T-helper 2 cell treated with Interferon-gamma antibody and Interleukin-4, amounts not matched to agents 5 μg/mL and 100 μg/mL, for 36 hours (primary cell): ENCODE measurements around the gene DNAJC21.
"Not testable (repeated sequence)": the region's sequence is repeated elsewhere in the genome, so short reads cannot be mapped to it uniquely, and the experiment has no call there.

Experiments used
- DNase-seq: peaks from one replicate; pipeline ENCODE4 v3.0.0; 2021; ENCODE audit warnings: low spot score
- H3K27ac Mint-ChIP-seq: one replicate; pipeline ENCODE4 v1.8.0; 2021; ENCODE audit warnings: mild to moderate bottlenecking, mixed read lengths
- H3K27me3 Mint-ChIP-seq: one replicate; pipeline ENCODE4 v1.8.0; 2021; ENCODE audit warnings: low read depth, mixed read lengths
- H3K36me3 Mint-ChIP-seq: one replicate; pipeline ENCODE4 v1.8.0; 2021; ENCODE audit warnings: low read depth, mixed read lengths
- H3K4me1 Mint-ChIP-seq: one replicate; pipeline ENCODE4 v1.8.0; 2021; ENCODE audit warnings: low read depth, mixed read lengths
- H3K4me3 Mint-ChIP-seq: one replicate; pipeline ENCODE4 v1.8.0; 2022; ENCODE audit warnings: mild to moderate bottlenecking, moderate library complexity, mixed read lengths
- H3K9me3 Mint-ChIP-seq: one replicate; pipeline ENCODE4 v1.8.0; 2021; ENCODE audit warnings: mixed read lengths

The DNAJC21 gene

DNA sequence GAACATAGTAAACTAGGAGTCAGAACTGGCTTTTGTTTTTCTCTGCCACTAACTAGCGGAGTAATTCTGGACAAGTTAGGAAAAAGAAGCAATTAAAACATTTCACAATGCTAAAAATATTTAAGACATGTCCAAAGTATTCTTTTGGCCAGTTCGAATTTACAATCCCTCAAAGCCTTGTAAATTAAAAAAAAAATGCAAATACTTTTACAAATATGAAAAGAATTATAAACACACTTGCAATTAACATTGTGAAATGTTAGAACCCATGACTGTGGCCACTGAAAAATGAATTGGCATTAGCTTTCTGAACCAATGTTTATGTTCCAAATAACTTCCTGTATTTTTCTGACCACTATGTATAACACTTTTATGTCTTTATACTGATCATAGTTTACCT is 16.3 kb upstream of the DNAJC21 start:
- Mint-ChIP-seq H3K27ac (no peak overlapping the region), H3K27me3 (no peaks in the 10 kb centered on the region), H3K36me3 (peaks cover 45% of the 10 kb centered on the region), H3K4me1 (peaks cover 20% of the 10 kb centered on the region), H3K9me3 (no peaks in the 10 kb centered on the region), H3K4me3 (no peak overlapping the region)
- DNase-seq = no peak

DNA sequence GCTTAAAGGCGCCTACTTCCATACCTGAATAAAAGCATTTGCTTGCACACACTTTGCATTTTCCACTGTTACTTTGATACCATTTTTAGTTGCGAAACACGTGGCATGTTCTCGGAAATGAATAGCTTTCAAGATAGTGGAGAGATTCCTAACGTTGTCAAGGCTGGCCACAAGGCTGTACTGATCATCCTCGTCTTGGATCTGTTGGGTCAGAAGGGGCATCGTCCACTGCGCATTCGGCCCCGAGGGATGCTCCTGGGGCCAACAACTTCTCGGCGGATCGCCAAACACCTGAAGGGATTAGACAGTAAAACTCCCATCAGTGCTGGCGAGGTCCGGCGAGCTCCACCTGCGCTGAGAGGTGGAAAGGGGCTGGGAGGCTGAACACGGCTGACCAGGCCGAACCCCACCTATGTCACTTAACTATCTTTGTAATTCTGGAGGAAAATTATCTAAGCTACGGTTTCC is 14.7 kb upstream of the DNAJC21 start:
- Mint-ChIP-seq H3K27ac (no peak overlapping the region), H3K9me3 (no peaks in the 10 kb centered on the region), H3K36me3 (peaks cover 36% of the 10 kb centered on the region), H3K4me3 (no peak overlapping the region), H3K4me1 (peaks cover 22% of the 10 kb centered on the region), H3K27me3 (no peaks in the 10 kb centered on the region)
- DNase-seq = peak; percentile 16

DNA sequence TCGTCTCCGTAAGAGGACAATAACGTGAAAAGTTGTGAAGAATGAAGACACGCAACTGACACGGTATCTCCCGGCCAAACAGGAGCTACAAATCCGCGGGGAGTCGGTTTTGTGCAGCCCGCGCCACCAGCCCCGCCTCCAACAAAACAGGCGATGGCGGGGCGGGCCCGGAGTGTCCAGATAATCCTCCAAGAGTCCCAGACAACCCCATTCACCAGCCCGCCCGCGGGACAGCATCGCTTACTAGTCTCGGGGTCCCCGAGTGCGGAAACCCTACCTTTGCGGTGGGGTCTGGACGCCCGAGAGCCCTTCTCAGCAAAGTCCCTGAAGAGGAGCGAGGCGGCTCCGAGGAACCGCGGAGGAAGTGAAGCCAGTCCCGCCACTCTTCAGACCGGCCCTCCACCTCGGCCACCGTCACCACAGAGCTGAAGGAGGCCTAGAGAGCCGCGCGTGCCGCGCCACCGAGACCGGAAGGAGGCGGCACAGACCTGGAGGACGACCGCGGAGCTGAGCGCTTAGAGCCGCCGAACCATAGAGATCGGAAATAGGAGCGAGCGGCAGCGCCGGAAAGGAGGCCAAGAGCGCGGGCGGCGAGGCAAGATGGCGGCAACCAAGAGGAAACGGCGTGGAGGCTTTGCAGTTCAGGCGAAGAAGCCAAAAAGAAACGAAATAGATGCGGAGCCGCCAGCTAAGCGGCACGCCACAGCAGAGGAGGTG is 14.1 kb upstream of the DNAJC21 start, which contains the start of the genes BRIX1 and RAD1:
Gene BRIX1, plus strand, starts transcription at position 573 of the 717 bp plus-strand sequence. Its CDS starts 28 bp downstream, at position 601.
Gene RAD1, minus strand, starts transcription at position 366 of the 717 bp plus-strand sequence. CDS start 612 bp downstream, outside the sequence.
- H3K9me3 Mint-ChIP-seq = no peaks in the 10 kb centered on the region
- H3K27ac Mint-ChIP-seq = no peak within 1 kb of the TSS
- H3K4me3 Mint-ChIP-seq = no peak within 1 kb of the TSS
- H3K27me3 Mint-ChIP-seq = no peaks in the 10 kb centered on the region
- H3K4me1 Mint-ChIP-seq = peaks cover 22% of the 10 kb centered on the region
- DNase-seq = peak; percentile 97
- H3K36me3 Mint-ChIP-seq = peaks cover 33% of the 10 kb centered on the region

DNA sequence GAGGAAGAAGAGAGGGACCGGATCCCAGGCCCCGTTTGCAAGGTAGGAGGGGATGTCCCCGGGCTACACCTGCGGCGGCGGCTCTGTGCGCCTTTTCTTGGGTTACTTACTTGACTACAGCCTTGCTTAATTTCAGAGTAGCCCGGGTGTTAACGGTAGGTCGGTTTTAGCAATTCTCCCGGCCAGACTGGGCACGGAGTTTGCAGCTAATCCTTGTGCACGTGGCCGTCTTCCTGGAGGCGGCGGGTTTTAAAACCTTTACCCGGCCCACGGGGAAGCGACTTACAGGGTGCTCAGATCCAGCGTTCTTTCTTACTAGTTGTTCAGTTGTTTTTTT is 13.5 kb upstream of the DNAJC21 start:
- no peaks in the 10 kb centered on the region for H3K9me3 Mint-ChIP-seq
- H3K27me3 Mint-ChIP-seq = no peaks in the 10 kb centered on the region
- H3K4me1 Mint-ChIP-seq = peaks cover 24% of the 10 kb centered on the region
- H3K27ac Mint-ChIP-seq = no peak overlapping the region
- no peak for DNase-seq
- no peak overlapping the region for H3K4me3 Mint-ChIP-seq
- peaks cover 34% of the 10 kb centered on the region for H3K36me3 Mint-ChIP-seq

DNA sequence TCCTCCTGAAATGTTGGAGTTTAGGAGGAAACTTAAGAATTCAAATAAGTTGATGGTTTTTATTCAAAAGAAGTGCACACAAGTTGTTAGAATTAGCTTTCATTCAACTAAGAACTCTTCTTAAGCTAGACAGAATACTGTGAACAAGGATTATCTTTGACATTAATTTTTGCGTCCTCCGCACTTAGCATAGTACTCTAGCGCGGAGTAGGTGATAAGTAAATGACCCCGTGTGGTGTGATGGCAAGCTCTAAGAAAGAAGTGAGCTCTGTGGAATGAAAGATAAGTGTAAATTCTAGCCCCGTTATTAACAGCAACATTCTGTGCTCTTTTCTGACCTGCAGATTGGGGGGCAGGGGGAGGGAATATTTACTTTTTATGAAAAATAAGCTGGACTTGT is 12.8 kb upstream of the DNAJC21 start:
- Mint-ChIP-seq H3K27ac (no peak overlapping the region), H3K9me3 (no peaks in the 10 kb centered on the region), H3K27me3 (no peaks in the 10 kb centered on the region), H3K4me3 (no peak overlapping the region), H3K4me1 (peaks cover 22% of the 10 kb centered on the region), H3K36me3 (peaks cover 30% of the 10 kb centered on the region)
- DNase-seq = no peak

DNA sequence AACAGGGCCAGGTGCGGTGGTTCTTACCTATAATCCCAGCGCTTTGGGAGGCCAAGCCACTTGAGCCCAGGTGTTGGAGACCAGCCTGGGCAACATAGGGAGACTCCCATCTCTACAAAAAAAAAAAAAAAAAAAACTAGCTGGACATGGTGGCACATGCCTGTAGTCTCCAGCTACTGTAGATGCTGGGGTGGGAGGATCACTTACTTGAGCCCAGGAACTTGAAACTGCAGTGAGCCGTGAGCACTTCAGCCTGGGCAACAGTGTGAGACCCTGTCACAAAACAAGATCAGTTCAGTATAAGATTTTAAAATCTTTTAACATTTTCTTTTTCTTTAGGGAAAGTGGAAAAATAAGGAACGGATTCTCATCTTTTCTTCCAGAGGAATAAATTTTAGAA is 11.3 kb upstream of the DNAJC21 start:
- H3K9me3 Mint-ChIP-seq = no peaks in the 10 kb centered on the region
- peaks cover 30% of the 10 kb centered on the region for H3K36me3 Mint-ChIP-seq
- peaks cover 25% of the 10 kb centered on the region for H3K4me1 Mint-ChIP-seq
- H3K4me3 Mint-ChIP-seq = no peak overlapping the region
- no peak for DNase-seq
- no peaks in the 10 kb centered on the region for H3K27me3 Mint-ChIP-seq
- H3K27ac Mint-ChIP-seq = peak overlapping the region; percentile 61

DNA sequence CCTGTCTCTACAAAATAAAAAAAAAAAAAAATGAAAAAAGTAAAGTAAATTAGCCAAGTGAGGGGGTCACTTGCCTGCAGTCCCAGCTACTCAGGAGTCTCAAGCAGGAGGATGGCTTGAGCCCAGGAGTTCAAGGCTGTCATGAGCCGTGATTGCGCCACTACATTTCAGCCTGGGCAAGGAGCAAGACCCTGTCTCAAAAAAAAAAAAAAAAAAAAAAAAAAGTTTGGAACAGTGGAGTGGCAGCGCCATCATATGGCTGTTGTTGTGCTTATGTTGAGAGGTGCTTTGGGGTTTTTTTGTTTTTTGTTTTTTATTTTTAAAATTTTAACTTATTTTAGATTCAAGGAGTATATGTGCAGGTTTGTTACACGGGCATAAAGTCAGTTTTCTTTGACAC is 10.3 kb upstream of the DNAJC21 start:
- Mint-ChIP-seq H3K27ac (no peak overlapping the region), H3K4me1 (peaks cover 27% of the 10 kb centered on the region), H3K27me3 (no peaks in the 10 kb centered on the region), H3K9me3 (no peaks in the 10 kb centered on the region), H3K36me3 (peaks cover 33% of the 10 kb centered on the region), H3K4me3 (no peak overlapping the region)
- no peak for DNase-seq

DNA sequence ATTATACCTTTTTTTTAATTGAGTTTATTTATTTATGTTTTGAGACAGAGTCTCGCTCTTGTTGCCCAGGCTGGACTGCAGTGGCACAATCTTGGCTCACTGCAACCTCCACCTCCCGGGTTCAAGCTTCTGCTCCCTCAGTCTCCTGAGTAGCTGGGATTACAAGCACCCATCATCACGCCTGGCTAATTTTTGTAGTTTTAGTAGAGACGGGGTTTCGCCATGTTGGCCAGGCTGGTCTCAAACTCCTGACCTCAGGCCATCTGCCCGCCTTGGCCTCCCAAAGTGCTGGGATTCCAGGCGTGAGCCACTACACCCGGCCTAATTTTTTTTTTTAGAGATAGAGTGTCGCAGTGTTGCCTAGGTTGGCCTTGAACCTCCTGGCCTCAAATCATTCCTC is 6.1 kb upstream of the DNAJC21 start:
- Mint-ChIP-seq H3K4me1 (peaks cover 25% of the 10 kb centered on the region), H3K36me3 (peaks cover 45% of the 10 kb centered on the region), H3K27ac (peak overlapping the region; percentile 73)
- not testable (repeated sequence) for H3K9me3 Mint-ChIP-seq, H3K4me3 Mint-ChIP-seq, H3K27me3 Mint-ChIP-seq, DNase-seq

DNA sequence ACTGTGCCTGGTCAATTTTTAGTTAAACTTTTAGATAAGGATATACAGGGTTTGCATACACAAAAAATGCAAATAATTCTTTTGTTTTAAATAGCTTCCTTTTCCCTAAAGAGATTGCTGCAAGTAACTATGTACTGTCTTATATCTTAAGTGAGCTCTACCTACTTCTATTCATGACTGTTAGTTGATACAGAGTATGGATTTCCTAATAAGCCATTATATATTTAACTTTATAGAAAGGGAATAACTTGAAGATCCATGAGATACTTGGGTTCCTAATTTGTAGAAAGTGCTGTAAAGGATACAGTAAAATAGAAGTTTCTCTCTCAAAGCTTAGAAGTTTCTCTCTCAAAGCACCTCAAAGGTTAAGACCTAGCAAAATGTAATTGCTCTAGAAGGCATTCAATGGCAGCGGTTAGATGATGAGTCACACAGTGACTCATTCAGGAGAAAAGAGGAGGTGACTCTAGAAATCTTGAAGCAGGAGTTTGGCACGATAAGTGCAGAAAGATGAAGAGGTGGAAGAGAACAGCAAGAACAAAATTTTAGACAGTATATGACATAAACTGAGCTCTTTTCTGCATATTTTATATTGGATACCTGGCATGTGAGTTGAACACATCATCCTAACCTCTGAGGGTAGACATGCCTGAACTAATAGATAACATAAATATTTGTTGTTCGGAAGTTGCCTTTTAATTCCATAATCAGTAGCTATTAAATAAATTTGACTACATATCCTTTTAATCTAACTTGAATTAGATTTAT is 5.5 kb upstream of the DNAJC21 start:
- peak; percentile 60 for DNase-seq
- Mint-ChIP-seq H3K27ac (peak overlapping the region; percentile 73), H3K4me3 (peak overlapping the region; percentile 52), H3K4me1 (peaks cover 25% of the 10 kb centered on the region), H3K36me3 (peaks cover 44% of the 10 kb centered on the region), H3K9me3 (no peaks in the 10 kb centered on the region), H3K27me3 (no peaks in the 10 kb centered on the region)

DNA sequence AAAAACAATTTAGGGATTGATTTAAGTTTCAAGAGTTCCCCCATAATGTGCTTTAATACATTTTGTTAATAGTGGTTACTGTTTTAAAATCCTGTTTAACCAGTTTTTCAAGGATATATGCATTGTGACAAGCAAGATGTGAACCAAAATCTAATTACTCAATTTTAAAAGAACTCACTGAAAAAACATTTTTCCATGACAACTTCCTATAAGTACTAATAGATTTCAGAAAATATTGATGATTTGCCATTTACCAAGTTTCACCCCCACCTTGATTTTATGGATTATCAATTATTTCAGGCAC is 4.9 kb upstream of the DNAJC21 start:
- H3K27me3 Mint-ChIP-seq = no peaks in the 10 kb centered on the region
- no peak overlapping the region for H3K4me3 Mint-ChIP-seq
- peaks cover 44% of the 10 kb centered on the region for H3K36me3 Mint-ChIP-seq
- peak overlapping the region; percentile 57 for H3K27ac Mint-ChIP-seq
- peaks cover 28% of the 10 kb centered on the region for H3K4me1 Mint-ChIP-seq
- H3K9me3 Mint-ChIP-seq = no peaks in the 10 kb centered on the region
- no peak for DNase-seq

DNA sequence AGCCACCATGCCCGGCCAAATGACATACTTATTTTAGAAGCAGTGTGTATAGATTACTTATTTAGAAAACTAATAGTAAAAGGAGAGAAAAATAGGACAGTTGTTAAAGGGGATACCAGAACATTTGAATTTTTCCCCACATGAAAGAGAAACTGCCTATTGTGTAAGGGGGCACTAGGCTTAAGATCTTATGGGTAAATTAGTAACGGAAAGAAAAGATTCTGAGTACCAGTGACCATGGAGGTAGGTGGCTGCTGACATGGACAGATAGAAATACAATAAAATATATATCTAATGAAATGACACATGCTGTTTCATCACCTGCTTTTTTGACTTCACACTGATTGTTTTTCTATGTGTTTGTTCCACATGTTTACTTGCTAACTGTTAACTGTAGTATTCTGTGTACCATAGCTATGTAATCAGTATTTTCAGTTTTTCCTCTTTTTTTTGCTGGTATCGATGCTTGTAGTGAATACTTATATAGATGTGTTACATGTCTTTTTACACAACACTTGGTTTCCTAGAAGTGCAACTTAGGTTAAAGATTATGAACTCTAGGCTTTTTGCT is 3.0 kb upstream of the DNAJC21 start:
- Mint-ChIP-seq H3K27ac (no peak overlapping the region), H3K27me3 (no peaks in the 10 kb centered on the region), H3K36me3 (peaks cover 38% of the 10 kb centered on the region), H3K9me3 (no peaks in the 10 kb centered on the region), H3K4me1 (peaks cover 36% of the 10 kb centered on the region), H3K4me3 (no peak overlapping the region)
- DNase-seq = no peak

DNA sequence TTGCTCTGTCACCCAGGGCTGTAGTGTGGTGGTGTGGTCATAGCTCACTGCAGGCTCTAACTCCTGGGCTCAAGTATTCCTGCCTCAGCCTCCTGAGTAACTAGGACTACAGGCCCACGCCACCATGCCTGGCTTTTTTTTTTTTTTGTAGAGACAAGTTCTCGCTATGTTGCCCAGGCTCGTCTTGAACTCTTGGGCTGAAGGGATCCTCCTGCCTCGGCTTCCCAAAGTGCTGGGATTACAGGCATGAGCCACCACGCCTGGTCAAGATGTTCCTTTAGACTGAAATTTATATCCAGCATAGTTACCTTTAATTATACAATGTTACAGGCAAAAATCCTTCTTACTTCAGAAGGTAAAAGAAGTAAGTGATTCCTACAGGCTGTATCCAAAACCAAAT is 1.6 kb upstream of the DNAJC21 start:
- H3K27me3 Mint-ChIP-seq = no peaks in the 10 kb centered on the region
- H3K27ac Mint-ChIP-seq = no peak overlapping the region
- peaks cover 35% of the 10 kb centered on the region for H3K36me3 Mint-ChIP-seq
- H3K4me3 Mint-ChIP-seq = no peak overlapping the region
- DNase-seq = no peak
- peaks cover 40% of the 10 kb centered on the region for H3K4me1 Mint-ChIP-seq
- H3K9me3 Mint-ChIP-seq = no peaks in the 10 kb centered on the region

DNA sequence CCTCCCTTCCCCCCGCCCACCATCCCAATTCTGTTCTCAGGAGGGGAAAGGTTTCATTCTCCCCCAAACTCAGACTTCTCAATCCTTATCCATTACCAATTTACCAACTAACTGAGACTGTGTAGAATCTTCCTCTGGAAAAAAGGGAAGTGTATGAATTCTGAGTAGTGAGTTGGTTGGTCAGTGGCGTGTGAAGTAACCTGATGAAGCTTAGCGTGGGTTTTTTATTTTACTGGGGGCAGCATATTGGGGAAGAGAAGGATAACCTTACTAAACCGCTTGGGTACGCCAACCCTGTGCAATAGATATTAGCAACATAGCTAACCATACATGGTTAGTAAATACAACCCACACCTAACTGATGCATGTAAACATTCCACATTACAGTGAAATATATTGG is 1.1 kb upstream of the DNAJC21 start:
- no peaks in the 10 kb centered on the region for H3K27me3 Mint-ChIP-seq
- DNase-seq = no peak
- peaks cover 33% of the 10 kb centered on the region for H3K36me3 Mint-ChIP-seq
- no peaks in the 10 kb centered on the region for H3K9me3 Mint-ChIP-seq
- no peak overlapping the region for H3K4me3 Mint-ChIP-seq
- peaks cover 39% of the 10 kb centered on the region for H3K4me1 Mint-ChIP-seq
- H3K27ac Mint-ChIP-seq = no peak overlapping the region

DNA sequence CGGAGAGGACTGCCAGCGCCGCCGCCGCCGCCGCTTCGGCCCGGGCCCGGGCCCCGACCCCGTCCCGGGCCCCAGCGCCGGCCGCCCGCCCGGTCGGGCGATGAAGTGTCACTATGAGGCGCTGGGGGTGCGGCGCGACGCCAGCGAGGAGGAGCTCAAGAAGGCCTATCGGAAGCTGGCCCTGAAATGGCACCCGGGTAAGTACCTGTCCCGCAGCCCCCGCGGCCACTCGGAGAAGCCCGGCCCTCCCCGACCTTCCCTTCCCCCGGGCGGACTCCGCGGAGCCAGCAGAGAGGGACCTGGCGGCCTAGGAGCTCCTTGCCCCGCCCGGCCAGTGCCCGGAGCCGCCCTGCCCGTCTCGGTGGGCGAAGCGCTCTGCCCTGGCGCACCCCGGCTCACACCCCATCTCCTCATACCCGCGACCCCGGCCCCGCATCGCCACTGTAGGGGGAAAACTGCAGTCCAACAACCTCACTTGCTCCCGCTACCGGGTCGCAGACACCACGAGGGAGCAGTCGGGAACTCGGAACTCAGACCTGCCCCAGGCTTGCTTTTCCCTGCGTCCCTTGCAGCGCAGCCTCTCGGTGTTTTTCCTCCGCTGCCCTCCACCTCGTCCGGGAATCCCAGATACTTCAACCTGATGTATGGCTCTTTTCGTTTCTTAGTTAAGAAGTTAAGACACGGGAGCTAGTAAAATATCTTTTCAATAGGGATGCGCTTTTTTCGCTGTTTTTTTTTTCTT is 532 bp downstream of the DNAJC21 start:
- peak overlapping the region; percentile 96 for H3K27ac Mint-ChIP-seq
- peaks cover 27% of the 10 kb centered on the region for H3K36me3 Mint-ChIP-seq
- H3K9me3 Mint-ChIP-seq = no peaks in the 10 kb centered on the region
- peak overlapping the region; percentile 97 for H3K4me3 Mint-ChIP-seq
- peaks cover 33% of the 10 kb centered on the region for H3K4me1 Mint-ChIP-seq
- H3K27me3 Mint-ChIP-seq = no peaks in the 10 kb centered on the region
- peak; percentile 85 for DNase-seq
